Breast epithelium (tissue), 3 donors: ENCODE data around the gene LRRC38.

ENCODE experiments used
- CTCF ChIP-seq, 3 donors: fragments of 450-650 bp; IDR thresholded peaks; one replicate each; pipeline ENCODE4 v1.5.1; 2016 to 2017; ENCODE audit warnings: antibody characterized with exemption in 3 of 3, mild to moderate bottlenecking in 3 of 3, moderate library complexity in 3 of 3
- POLR2A ChIP-seq: fragments of 450-650 bp; IDR thresholded peaks from one replicate; pipeline ENCODE4 v1.6.1; 2016; ENCODE audit warnings: antibody characterized with exemption, mild to moderate bottlenecking, moderate library complexity
- POLR2AphosphoS5 ChIP-seq, 3 donors: sonication (generic); formaldehyde crosslinking; IDR thresholded peaks; one replicate each; pipeline ENCODE4 v1.6.1; 2017; ENCODE audit warnings: antibody characterized with exemption in 3 of 3

- TF ChIP-seq CTCF (IDR thresholded peaks at IDR 0.05) (no peak), POLR2A (no peak), POLR2AphosphoS5 (IDR thresholded peaks at IDR 0.05) (no peak)
These were observed 46.7 kb upstream of the LRRC38 start for GRCh38 chr1:13560541-13560940.
